Right cardiac atrium (tissue), 5 donors: Measurements from ENCODE around the gene SH3RF2. TPM values are rescaled to one million over a fixed set of nuclear protein-coding genes. Genes with fewer than 3 reads are reported as not detected.
"Not testable (repeated sequence)": the region's sequence is repeated elsewhere in the genome, so short reads cannot be mapped to it uniquely, and the experiment has no call there.

Experiments
- ATAC-seq, 2 donors: fragments of 200-7000 bp; cut with Tn5 transposase; one replicate each; pipeline versions ENCODE4 v1.8.0 to v1.9.1; 2020; ENCODE audit warnings: moderate library complexity in 2 of 2, mild to moderate bottlenecking in 1 of 2
- DNase-seq, 3 donors: peaks; one replicate each; pipeline ENCODE4 v3.0.0-alpha.2; 2020
- H3K27ac ChIP-seq: one replicate; pipeline ENCODE4 v1.5.1; 2013; ENCODE audit warnings: mild to moderate bottlenecking, low read length, control low read depth, moderate library complexity
- H3K27me3 ChIP-seq: one replicate; pipeline ENCODE4 v1.6.1; 2013; ENCODE audit not compliant: control insufficient read depth, insufficient read depth
- H3K4me1 ChIP-seq: one replicate; pipeline ENCODE4 v1.6.1; 2013; ENCODE audit warnings: low read length; ENCODE audit not compliant: control insufficient read depth, insufficient read depth
- H3K4me3 ChIP-seq: one replicate; pipeline ENCODE4 v1.5.1; 2013; ENCODE audit warnings: low read length, control low read depth
- H3K9me3 ChIP-seq: one replicate; pipeline ENCODE4 v1.6.1; 2013; ENCODE audit warnings: low read length; ENCODE audit not compliant: control insufficient read depth
- WGBS: extraction: QIAGEN DNeasy Blood & Tissue Kit; methylation state at CpG from one replicate; pipeline ENCODE4 v1.1.7; 2013; 5-methylcytosine and 5-hydroxymethylcytosine counted together
- intact Hi-C, 4 donors: fragments of 100-400 bp; cut with DNase I; formaldehyde crosslinking; loops; one replicate each; pipeline versions ENCODE4 v1.11.0 to v1.14.0; 2022 to 2023
- polyA plus RNA-seq: library from polyadenylated mRNA; stranded (reverse); fragments of 200-250 nt; gene quantifications from one replicate; pipeline ENCODE4 v1.2.3, GENCODE V29; 2013
- total RNA-seq, 4 donors: library from RNA; stranded (reverse); fragmentation: NEBNext Ultra II Directional; extraction: Animal tissue kit (Norgen Biotek cat#: 25700); gene quantifications; one replicate each; pipeline ENCODE4 v1.2.1, GENCODE V29; 2021
- donor health status: healthy with polysubstance abuse.
- donor health status: DM: no; HTN: yes; CAD: no.
- donor health status: DM: no; HTN: no; CAD: no.
- donor health status: DM: no; HTN: yes; CAD: no; lungs with severe emphysema.
- donor health status: DM: yes; HTN: yes; CAD: no.

SH3RF2 gene
- total and polyA plus RNA-seq, 5 donors: 84.0 to 354 (median 151) TPM

- H3K9me3 ChIP-seq: no peaks in the 10 kb centered on the region
- ATAC-seq: no peak
- WGBS: 77% methylated on average over 4 of the region's 4 CpGs
- no peaks in the 10 kb centered on the region for H3K27me3 ChIP-seq
- no peak overlapping the region for H3K4me3 ChIP-seq
- intact Hi-C loops: no loop called here
- H3K4me1 ChIP-seq: peaks cover 2% of the 10 kb centered on the region
- DNase-seq: no peak
- no peak overlapping the region for H3K27ac ChIP-seq
These were observed 71.6 kb downstream of the SH3RF2 start for GRCh38 chr5:146007989-146008388.

- Histone ChIP-seq H3K4me3 (no peak overlapping the region), H3K27ac (no peak overlapping the region), H3K27me3 (no peaks in the 10 kb centered on the region), H3K9me3 (no peaks in the 10 kb centered on the region), H3K4me1 (peaks cover 2% of the 10 kb centered on the region)
- no peak for DNase-seq
- no peak for ATAC-seq
- intact Hi-C loops: no loop called here
- 84% methylated on average over 1 of the region's 1 CpG for WGBS
These were observed 72.6 kb downstream of the SH3RF2 start for GRCh38 chr5:146009020-146009419.

GRCh38 chr5:146010447-146010846 is 74.1 kb downstream of the SH3RF2 start:
- H3K27ac ChIP-seq, DNase-seq, H3K4me3 ChIP-seq, H3K27me3 ChIP-seq, intact Hi-C loops, H3K9me3 ChIP-seq, ATAC-seq, H3K4me1 ChIP-seq: not testable (repeated sequence)
- WGBS: 72% methylated on average over 5 of the region's 5 CpGs

DNA sequence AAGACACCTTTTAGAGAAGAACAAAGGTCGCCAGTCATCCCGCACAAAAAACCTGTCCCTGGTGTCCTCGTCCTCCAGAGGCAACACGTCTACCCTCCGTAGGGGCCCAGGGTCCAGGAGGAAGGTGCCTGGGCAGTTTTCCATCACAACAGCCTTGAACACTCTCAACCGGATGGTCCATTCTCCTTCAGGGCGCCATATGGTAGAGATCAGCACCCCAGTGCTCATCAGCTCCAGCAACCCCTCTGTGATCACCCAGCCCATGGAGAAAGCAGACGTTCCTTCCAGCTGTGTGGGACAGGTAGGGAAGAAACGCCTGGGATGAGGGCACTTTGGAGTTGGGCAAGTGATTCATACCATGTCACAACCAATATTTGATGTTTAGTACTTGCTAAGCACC is 77.4 kb downstream of the SH3RF2 start:
- 79% methylated on average over 9 of the region's 9 CpGs for WGBS
- Histone ChIP-seq H3K4me3 (no peak overlapping the region), H3K27me3 (no peaks in the 10 kb centered on the region), H3K4me1 (no peaks in the 10 kb centered on the region), H3K27ac (no peak overlapping the region), H3K9me3 (no peaks in the 10 kb centered on the region)
- intact Hi-C loops: no loop called here
- no peak for DNase-seq
- ATAC-seq: no peak

GRCh38 chr5:146015001-146015400 is 78.6 kb downstream of the SH3RF2 start:
- no peaks in the 10 kb centered on the region for H3K9me3 ChIP-seq
- 93% methylated on average over 1 of the region's 1 CpG for WGBS
- no peaks in the 10 kb centered on the region for H3K4me1 ChIP-seq
- no peak overlapping the region for H3K4me3 ChIP-seq
- DNase-seq (no peak), ATAC-seq (no peak)
- intact Hi-C loops: no loop called here
- H3K27ac ChIP-seq: no peak overlapping the region
- no peaks in the 10 kb centered on the region for H3K27me3 ChIP-seq

- WGBS: 62% methylated on average over 4 of the region's 4 CpGs
- no peak overlapping the region for H3K27ac ChIP-seq
- intact Hi-C loops: no loop called here
- ATAC-seq (no peak), DNase-seq (no peak)
- no peaks in the 10 kb centered on the region for H3K4me1 ChIP-seq
- H3K27me3 ChIP-seq: no peaks in the 10 kb centered on the region
- no peaks in the 10 kb centered on the region for H3K9me3 ChIP-seq
- H3K4me3 ChIP-seq: no peak overlapping the region
These were observed 80.5 kb downstream of the SH3RF2 start for GRCh38 chr5:146016764-146017484.

- no peak overlapping the region for H3K27ac ChIP-seq
- ATAC-seq: no peak
These were observed 82.4 kb downstream of the SH3RF2 start for GRCh38 chr5:146018514-146019375.

GRCh38 chr5:146020100-146020499 is 83.7 kb downstream of the SH3RF2 start:
- no peaks in the 10 kb centered on the region for H3K9me3 ChIP-seq
- ATAC-seq (no peak), DNase-seq (no peak)
- H3K4me1 ChIP-seq: no peaks in the 10 kb centered on the region
- WGBS: 88% methylated on average over 2 of the region's 2 CpGs
- intact Hi-C loops: no loop called here
- H3K27me3 ChIP-seq: no peaks in the 10 kb centered on the region
- no peak overlapping the region for H3K4me3 ChIP-seq
- H3K27ac ChIP-seq: no peak overlapping the region

More at GRCh38 chr5:146018514-146019375, 82.4 kb downstream of the SH3RF2 start:
- Histone ChIP-seq H3K27me3 (no peaks in the 10 kb centered on the region), H3K4me1 (no peaks in the 10 kb centered on the region), H3K9me3 (no peaks in the 10 kb centered on the region), H3K4me3 (no peak overlapping the region)
- intact Hi-C loops: no loop called here
- no peak for DNase-seq
- WGBS: 85% methylated on average over 5 of the region's 5 CpGs

DNA sequence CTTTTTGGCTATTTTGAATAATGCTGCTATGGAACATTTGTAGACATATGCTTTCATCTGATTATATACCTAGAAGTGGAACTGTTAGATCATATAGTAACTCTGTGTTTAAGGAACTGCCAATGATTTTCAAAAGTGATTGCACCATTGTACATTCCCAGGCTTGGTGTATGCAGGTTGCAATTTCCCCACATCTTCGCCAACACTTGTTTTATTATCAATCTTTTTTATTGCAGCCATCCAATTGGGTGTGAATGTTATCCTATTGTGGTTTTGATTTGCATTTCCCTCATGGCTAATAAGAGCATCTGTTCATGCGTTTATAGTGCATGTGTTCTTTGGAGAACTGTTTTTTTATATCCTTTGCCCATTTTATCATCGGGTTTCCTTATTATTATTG is 87.7 kb downstream of the SH3RF2 start:
- Histone ChIP-seq H3K27ac (no peak overlapping the region), H3K4me3 (no peak overlapping the region), H3K9me3 (no peaks in the 10 kb centered on the region), H3K4me1 (no peaks in the 10 kb centered on the region), H3K27me3 (no peaks in the 10 kb centered on the region)
- WGBS: 93% methylated on average over 3 of the region's 3 CpGs
- ATAC-seq (no peak), DNase-seq (no peak)
- intact Hi-C loops: no loop called here

DNA sequence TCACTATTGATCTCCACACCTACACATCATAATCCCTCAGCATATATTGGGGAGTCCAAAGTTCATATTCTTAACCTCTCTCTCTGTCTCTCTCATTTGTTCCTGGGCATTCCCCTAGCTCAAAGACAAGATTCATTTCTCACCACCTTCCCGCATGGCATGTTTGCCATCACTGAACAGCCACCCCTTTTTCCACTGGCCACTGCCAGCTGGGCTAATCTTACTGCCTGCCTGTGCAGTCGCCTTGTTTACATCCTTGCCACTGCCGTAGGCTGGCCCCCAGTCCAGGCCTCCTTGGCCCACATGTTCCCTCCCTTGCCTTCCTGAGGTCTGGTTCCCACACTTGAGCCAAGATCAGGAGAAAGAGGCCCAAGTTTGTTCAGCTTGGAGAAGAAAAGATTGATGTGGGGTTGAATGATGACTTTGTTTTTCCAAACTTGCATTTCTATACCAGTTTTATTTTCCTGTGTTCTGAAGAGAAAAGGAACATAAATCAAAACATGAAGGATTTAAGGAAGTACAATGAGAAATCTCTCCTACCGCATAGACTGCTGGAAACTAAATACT is 88.8 kb downstream of the SH3RF2 start:
- H3K27ac ChIP-seq: no peak overlapping the region

DNA sequence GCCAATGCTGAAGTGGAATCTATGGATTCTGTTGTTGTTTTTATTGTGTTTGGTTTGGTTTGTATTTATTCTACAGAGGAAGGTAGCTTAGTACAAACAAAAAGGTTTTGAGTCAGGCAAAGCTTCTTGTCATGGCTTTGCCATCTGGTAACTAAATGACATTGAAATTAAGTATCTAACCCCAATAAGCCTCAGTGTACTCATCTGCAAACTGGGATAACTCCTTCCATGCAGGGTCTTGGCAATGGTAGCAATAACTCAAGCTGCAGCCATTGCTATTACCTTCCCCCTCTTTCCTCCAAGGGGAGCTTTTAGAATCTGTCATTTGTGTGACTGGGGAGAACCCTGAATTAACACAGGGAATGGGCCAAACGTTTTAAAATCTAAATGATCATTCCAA is 89.3 kb downstream of the SH3RF2 start:
- no peak for ATAC-seq
- 51% methylated on average over 1 of the region's 1 CpG for WGBS

More for the DNA sequence above, 88.8 kb downstream of the SH3RF2 start:
- DNase-seq: no peak
- H3K4me1 ChIP-seq: no peaks in the 10 kb centered on the region
- intact Hi-C loops: no loop called here
- no peaks in the 10 kb centered on the region for H3K27me3 ChIP-seq
- 51% methylated on average over 4 of the region's 4 CpGs for WGBS
- ATAC-seq: peak in 1 of 2 donors; percentile 40
- no peaks in the 10 kb centered on the region for H3K9me3 ChIP-seq
- no peak overlapping the region for H3K4me3 ChIP-seq

More for the DNA sequence above, 89.3 kb downstream of the SH3RF2 start:
- Histone ChIP-seq H3K9me3 (no peaks in the 10 kb centered on the region), H3K4me1 (no peaks in the 10 kb centered on the region), H3K27me3 (no peaks in the 10 kb centered on the region), H3K27ac (no peak overlapping the region), H3K4me3 (no peak overlapping the region)
- no peak for DNase-seq
- intact Hi-C loops: no loop called here
